Measurements from ENCODE around the gene HK2.

DNA sequence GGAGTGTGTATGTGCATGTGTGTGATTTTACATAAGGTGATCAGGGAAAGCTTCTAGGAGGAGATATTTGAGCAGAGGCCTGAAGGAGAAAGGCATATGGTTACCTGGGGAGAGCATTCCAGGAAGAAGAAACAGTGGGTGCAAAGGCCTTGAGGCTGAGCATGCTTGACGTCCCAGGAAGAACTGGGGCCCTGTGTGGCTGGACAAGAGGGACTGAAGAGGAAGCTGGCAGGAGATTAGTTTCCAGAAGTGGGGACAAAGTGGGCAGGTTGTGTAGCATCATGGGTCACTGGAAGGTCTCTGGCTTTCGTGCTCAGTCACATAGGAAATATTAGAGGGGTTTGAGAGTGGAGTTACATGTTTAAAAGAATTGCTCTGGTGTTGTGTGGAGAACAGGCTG is 82.5 kb downstream of the HK2 start:
- TF ChIP-seq, protein P1, sequence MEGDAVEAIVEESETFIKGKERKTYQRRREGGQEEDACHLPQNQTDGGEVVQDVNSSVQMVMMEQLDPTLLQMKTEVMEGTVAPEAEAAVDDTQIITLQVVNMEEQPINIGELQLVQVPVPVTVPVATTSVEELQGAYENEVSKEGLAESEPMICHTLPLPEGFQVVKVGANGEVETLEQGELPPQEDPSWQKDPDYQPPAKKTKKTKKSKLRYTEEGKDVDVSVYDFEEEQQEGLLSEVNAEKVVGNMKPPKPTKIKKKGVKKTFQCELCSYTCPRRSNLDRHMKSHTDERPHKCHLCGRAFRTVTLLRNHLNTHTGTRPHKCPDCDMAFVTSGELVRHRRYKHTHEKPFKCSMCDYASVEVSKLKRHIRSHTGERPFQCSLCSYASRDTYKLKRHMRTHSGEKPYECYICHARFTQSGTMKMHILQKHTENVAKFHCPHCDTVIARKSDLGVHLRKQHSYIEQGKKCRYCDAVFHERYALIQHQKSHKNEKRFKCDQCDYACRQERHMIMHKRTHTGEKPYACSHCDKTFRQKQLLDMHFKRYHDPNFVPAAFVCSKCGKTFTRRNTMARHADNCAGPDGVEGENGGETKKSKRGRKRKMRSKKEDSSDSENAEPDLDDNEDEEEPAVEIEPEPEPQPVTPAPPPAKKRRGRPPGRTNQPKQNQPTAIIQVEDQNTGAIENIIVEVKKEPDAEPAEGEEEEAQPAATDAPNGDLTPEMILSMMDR (IDR thresholded peaks at IDR 0.05): no peak
- no peak for TF ChIP-seq POLR2A (IDR thresholded peaks at IDR 0.05)

Measured in prostate gland (tissue), 2 donors.